ENCODE measurements around the gene LDHD.

DNA sequence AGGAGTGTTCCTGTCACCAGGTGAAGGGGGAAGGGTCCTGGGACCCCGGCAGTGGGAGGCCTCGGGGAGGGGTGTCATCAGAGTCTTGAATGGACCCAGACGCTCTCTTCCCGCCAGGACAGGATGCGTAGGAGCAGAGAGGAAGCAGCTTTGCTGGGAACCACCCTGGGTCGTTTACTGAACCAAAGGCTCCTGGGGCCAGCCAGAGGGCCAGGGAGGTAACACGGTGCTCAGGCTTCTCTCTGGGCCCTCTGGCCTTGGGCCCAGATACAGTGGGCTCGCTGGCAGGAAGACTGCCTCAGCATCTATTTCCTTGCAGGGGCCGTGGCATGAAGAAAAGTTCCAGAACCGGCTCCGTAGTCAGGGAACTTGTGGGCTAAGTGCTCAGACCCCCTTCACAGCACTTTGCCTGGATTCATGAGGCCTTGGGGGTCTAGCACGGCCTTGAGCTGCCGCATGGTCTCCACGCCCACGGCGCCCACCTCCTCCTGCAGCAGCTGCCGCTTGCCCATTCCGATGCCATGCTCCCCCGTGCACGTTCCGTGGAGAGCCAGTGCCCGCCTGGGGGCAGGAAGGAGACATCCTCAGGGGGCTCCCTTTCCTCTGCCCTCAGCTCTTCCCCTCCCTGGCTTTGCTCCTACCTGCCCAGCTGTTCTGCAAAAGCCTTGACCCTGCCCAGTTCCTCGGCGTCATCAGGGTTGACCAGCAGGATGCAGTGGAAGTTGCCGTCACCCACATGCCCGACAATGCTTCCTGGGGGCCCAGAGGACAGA is 4.4 kb downstream of the LDHD start:
- TF ChIP-seq, protein P1, sequence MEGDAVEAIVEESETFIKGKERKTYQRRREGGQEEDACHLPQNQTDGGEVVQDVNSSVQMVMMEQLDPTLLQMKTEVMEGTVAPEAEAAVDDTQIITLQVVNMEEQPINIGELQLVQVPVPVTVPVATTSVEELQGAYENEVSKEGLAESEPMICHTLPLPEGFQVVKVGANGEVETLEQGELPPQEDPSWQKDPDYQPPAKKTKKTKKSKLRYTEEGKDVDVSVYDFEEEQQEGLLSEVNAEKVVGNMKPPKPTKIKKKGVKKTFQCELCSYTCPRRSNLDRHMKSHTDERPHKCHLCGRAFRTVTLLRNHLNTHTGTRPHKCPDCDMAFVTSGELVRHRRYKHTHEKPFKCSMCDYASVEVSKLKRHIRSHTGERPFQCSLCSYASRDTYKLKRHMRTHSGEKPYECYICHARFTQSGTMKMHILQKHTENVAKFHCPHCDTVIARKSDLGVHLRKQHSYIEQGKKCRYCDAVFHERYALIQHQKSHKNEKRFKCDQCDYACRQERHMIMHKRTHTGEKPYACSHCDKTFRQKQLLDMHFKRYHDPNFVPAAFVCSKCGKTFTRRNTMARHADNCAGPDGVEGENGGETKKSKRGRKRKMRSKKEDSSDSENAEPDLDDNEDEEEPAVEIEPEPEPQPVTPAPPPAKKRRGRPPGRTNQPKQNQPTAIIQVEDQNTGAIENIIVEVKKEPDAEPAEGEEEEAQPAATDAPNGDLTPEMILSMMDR (IDR thresholded peaks at IDR 0.05; ENCODE audit: poor library complexity), result no peak
- no peak for TF ChIP-seq EZH2phosphoT487 (IDR thresholded peaks at IDR 0.05; ENCODE audit: low read depth, severe bottlenecking, unreplicated experiment)

All from hepatocyte (in vitro differentiated cells).